Panc1 (cell line): ENCODE results near the gene SNRPA.

Experiments
- CTCF ChIP-seq: fragments of 450-650 bp; IDR thresholded peaks from 2 replicates; pipeline ENCODE4 v1.5.1; 2017; ENCODE audit warnings: mild to moderate bottlenecking
- POLR2AphosphoS5 ChIP-seq: IDR thresholded peaks from 2 replicates; pipeline ENCODE4 v1.6.1; 2012; ENCODE audit warnings: mild to moderate bottlenecking, low read depth, low read length, moderate library complexity
- SIN3A ChIP-seq: IDR thresholded peaks from 2 replicates; pipeline ENCODE4 v1.6.1; 2012; ENCODE audit warnings: low read depth, mild to moderate bottlenecking, low read length, moderate library complexity, borderline replicate concordance; ENCODE audit not compliant: insufficient read depth
- TCF7L2 ChIP-seq: IDR thresholded peaks from 2 replicates; pipeline ENCODE4 v1.6.1; 2011; ENCODE audit warnings: mild to moderate bottlenecking, low read depth, low read length, inconsistent platforms

GRCh38 chr19:40737102-40737644, 13.8 kb upstream of the SNRPA start:
- TF ChIP-seq POLR2AphosphoS5 (no peak), CTCF (no peak), TCF7L2 (no peak), SIN3A (no peak)
